Stimulated activated CD4-positive, alpha-beta T cell treated with anti-CD3 and anti-CD28 coated beads, Interleukin-1b, Interleukin-23, amount 100 ng/mL, for 48 hours (primary cell): ENCODE data around the gene SND1.

Experiments
- DNase-seq: peaks from one replicate; pipeline ENCODE4 v3.0.0-alpha.2; 2020

Gene SND1

GRCh38 chr7:127690337-127690736 lies 38.3 kb downstream of the SND1 start:
- DNase-seq: no peak

GRCh38 chr7:127690806-127691205 lies 38.8 kb downstream of the SND1 start:
- DNase-seq: no peak

GRCh38 chr7:127692200-127692599 lies 40.2 kb downstream of the SND1 start:
- DNase-seq: no peak

- DNase-seq: no peak
Observed at GRCh38 chr7:127699853-127700252, 47.9 kb downstream of the SND1 start.

- DNase-seq: no peak
Observed at GRCh38 chr7:127702052-127702652, 50.2 kb downstream of the SND1 start.

- no peak for DNase-seq
Observed at GRCh38 chr7:127702938-127703337, 50.9 kb downstream of the SND1 start.

GRCh38 chr7:127704211-127704610 lies 52.2 kb downstream of the SND1 start:
- no peak for DNase-seq

GRCh38 chr7:127705461-127705959 lies 53.5 kb downstream of the SND1 start:
- no peak for DNase-seq

- DNase-seq: no peak
Observed at GRCh38 chr7:127706766-127707165, 54.8 kb downstream of the SND1 start.

GRCh38 chr7:127708201-127708600 lies 56.2 kb downstream of the SND1 start:
- DNase-seq: no peak

- DNase-seq: peak; percentile 66
Observed at GRCh38 chr7:127708788-127709187, 56.8 kb downstream of the SND1 start.

- no peak for DNase-seq
Observed at GRCh38 chr7:127710635-127711034, 58.6 kb downstream of the SND1 start.

GRCh38 chr7:127711872-127712271 lies 59.9 kb downstream of the SND1 start:
- DNase-seq: no peak

- no peak for DNase-seq
Observed at GRCh38 chr7:127713006-127713405, 61.0 kb downstream of the SND1 start.

GRCh38 chr7:127713758-127714157 lies 61.8 kb downstream of the SND1 start:
- no peak for DNase-seq

GRCh38 chr7:127715272-127715671 lies 63.3 kb downstream of the SND1 start:
- no peak for DNase-seq

GRCh38 chr7:127715901-127716300 lies 63.9 kb downstream of the SND1 start:
- DNase-seq: no peak

GRCh38 chr7:127717502-127718339 lies 65.7 kb downstream of the SND1 start:
- no peak for DNase-seq

GRCh38 chr7:127718340-127718679 lies 66.3 kb downstream of the SND1 start:
- DNase-seq: no peak

- DNase-seq: no peak
Observed at GRCh38 chr7:127726476-127726875, 74.5 kb downstream of the SND1 start.

- DNase-seq: no peak
Observed at GRCh38 chr7:127730658-127731276, 78.8 kb downstream of the SND1 start.

- DNase-seq: no peak
Observed at GRCh38 chr7:127731431-127732080, 79.6 kb downstream of the SND1 start.

- DNase-seq: no peak
Observed at GRCh38 chr7:127732306-127732705, 80.3 kb downstream of the SND1 start.

GRCh38 chr7:127733986-127734385 lies 82.0 kb downstream of the SND1 start:
- no peak for DNase-seq
